ENCODE results near the gene GLS.
"Not testable (repeated sequence)": the region's sequence is repeated elsewhere in the genome, so short reads cannot be mapped to it uniquely, and the experiment has no call there.

The GLS gene

DNA sequence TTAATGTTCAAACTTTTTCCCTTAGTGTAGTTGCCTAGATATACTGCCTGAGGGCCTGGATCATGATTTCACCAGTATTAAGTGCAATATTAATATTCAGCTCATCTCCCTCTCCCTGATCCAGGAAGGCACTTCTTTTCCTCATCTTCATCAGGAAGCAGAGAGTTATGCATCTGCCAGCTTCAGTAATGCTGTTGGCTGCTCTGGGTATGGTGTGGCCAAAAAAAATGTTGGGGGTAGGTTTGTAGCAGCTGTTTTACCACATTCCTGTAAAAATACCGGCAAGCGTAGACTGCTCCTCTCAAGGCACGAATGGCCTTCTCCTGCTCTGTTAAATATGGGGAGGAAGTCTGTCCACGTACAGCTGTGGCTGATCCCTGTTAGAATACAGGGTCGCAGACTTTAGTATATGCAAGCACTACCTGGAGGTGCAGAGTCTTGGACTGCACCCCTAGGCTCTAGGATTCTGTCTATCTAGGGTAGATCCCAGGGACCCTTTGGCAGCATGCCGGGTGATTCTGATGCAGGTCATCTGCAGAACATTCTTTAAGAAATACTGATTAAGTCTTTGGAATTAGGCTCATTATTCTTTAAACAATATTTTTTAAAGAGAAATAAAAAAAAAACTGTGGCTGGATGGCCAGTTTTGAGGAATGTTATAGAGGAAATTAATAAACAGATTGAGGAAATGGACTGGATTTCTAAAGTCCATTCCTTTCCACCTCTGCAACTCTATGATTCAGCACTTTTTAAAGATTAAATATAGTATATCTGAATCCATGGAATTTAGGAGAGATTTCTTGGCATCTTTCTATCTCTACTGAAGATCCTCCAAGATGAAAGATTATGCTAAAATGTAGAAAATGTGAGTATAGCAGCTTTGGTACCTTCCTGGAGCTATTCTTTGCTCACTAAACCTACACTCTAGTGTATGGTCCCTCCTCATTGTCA lies 21.0 kb upstream of the GLS start:
- no peaks in the 10 kb centered on the region for H3K27me3 Mint-ChIP-seq (ENCODE audit: low read depth, poor library complexity)
- peaks cover 14% of the 10 kb centered on the region for H3K9me3 Mint-ChIP-seq
- no peaks in the 10 kb centered on the region for H3K4me1 Mint-ChIP-seq
- no peaks in the 10 kb centered on the region for H3K36me3 Mint-ChIP-seq (ENCODE audit: low read depth)
- TF ChIP-seq, protein P1, sequence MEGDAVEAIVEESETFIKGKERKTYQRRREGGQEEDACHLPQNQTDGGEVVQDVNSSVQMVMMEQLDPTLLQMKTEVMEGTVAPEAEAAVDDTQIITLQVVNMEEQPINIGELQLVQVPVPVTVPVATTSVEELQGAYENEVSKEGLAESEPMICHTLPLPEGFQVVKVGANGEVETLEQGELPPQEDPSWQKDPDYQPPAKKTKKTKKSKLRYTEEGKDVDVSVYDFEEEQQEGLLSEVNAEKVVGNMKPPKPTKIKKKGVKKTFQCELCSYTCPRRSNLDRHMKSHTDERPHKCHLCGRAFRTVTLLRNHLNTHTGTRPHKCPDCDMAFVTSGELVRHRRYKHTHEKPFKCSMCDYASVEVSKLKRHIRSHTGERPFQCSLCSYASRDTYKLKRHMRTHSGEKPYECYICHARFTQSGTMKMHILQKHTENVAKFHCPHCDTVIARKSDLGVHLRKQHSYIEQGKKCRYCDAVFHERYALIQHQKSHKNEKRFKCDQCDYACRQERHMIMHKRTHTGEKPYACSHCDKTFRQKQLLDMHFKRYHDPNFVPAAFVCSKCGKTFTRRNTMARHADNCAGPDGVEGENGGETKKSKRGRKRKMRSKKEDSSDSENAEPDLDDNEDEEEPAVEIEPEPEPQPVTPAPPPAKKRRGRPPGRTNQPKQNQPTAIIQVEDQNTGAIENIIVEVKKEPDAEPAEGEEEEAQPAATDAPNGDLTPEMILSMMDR (IDR thresholded peaks at IDR 0.05): no peak
- H3K4me3 Mint-ChIP-seq: no peak overlapping the region
- H3K27ac Mint-ChIP-seq: no peak overlapping the region
- DNase-seq: no peak

DNA sequence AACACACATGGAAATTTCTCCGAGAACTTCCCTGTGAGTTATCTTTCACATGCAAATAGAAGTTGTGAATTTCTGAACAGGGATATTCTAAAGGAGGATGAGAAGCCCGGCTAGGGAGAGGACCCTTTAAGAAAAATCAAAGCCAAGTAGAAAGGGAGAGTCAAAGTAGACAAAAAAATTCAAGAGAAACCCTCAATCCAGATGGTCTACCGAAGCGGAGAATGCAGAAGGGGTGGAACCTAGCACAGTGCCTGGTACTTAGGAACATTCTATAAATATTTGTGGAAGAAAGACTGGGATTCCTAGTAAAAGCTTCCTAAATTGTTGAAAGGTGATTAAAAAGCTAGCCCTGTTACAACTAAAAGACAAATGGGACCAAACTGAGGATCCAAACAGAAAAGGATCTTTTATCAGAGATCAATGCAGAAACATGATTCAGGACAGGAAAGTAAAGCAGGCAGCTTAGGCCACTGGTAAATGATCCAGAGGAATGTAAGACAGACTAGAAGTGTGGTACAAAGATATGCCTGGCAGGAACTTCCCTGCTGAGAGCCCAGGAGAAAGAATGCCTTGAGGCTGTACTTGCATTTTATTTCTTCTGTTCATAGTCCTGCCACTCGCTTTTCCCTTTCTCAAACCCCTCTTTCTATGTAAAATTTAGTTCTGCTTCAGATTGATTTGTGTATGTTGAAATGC lies 19.5 kb upstream of the GLS start:
- TF ChIP-seq, protein P1 (IDR thresholded peaks at IDR 0.05): no peak
- H3K4me3 Mint-ChIP-seq: no peak overlapping the region
- H3K9me3 Mint-ChIP-seq: peaks cover 14% of the 10 kb centered on the region
- H3K27me3 Mint-ChIP-seq (ENCODE audit: low read depth, poor library complexity): no peaks in the 10 kb centered on the region
- no peaks in the 10 kb centered on the region for H3K36me3 Mint-ChIP-seq (ENCODE audit: low read depth)
- DNase-seq: no peak
- no peak overlapping the region for H3K27ac Mint-ChIP-seq
- no peaks in the 10 kb centered on the region for H3K4me1 Mint-ChIP-seq

DNA sequence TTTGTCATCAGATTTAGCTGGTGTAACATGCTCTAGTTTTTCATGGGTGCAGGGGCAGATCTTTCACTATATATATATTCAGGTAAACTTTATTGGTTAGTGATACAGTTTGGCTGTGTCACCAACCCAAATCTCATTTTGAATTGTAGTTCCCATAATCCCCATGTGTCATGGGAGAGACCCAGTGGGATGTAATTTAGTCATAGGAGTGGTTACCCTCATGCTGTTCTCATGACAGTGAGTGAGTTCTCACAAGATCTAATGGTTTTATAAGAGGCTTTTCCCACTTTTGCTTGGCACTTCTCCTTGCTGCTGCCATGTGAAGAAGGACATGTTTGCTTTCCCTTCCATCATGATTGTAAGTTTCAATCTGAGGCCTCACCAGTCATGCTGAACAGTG lies 18.5 kb upstream of the GLS start:
- not testable (repeated sequence) for H3K27me3 Mint-ChIP-seq (ENCODE audit: low read depth, poor library complexity); DNase-seq; H3K27ac Mint-ChIP-seq; H3K36me3 Mint-ChIP-seq (ENCODE audit: low read depth); H3K4me1 Mint-ChIP-seq; H3K4me3 Mint-ChIP-seq
- peaks cover 17% of the 10 kb centered on the region for H3K9me3 Mint-ChIP-seq

DNA sequence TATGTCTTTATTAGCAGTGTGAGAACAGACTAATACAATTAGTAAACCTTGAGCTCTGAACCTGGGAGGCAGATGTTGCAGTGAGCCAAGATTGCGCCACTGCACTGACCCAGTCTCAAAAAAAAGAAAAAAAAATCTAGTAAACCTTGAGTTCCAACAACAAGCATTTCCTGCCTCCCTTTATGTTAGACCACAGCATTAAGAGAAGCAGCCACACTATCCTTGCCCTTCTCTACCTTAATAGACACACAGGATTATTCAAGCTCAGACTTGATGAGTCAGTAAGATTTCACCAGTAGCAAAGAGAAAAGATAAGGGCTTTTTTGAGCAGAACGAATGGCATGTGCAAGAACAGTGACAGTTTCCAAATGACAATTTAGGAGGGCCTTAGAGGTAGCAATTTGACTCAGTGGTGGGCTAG lies 18.0 kb upstream of the GLS start:
- Mint-ChIP-seq H3K36me3 (ENCODE audit: low read depth) (no peaks in the 10 kb centered on the region), H3K9me3 (peaks cover 20% of the 10 kb centered on the region), H3K4me1 (no peaks in the 10 kb centered on the region), H3K27ac (no peak overlapping the region), H3K4me3 (no peak overlapping the region), H3K27me3 (ENCODE audit: low read depth, poor library complexity) (peaks cover 4% of the 10 kb centered on the region)
- DNase-seq: no peak
- TF ChIP-seq, protein P1 (IDR thresholded peaks at IDR 0.05): no peak

DNA sequence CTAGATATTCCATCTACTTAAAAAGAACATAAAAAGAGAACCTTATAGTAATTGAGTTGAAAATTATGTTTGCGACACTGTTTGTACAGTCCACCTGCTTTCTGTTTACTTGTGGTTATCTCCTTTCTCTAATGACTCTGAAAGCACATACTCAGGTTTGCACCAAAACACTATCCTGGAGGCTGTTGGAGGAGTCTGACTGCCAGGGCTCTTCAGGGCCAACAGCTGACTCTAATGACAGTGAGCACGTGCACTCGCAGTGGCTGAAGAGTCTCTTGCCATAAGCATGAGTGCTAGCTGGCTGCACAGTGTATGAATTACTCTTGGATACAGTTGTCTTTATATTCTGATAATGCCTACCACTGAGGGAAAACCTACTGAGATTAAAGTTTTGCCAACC lies 16.7 kb upstream of the GLS start:
- H3K36me3 Mint-ChIP-seq (ENCODE audit: low read depth): no peaks in the 10 kb centered on the region

DNA sequence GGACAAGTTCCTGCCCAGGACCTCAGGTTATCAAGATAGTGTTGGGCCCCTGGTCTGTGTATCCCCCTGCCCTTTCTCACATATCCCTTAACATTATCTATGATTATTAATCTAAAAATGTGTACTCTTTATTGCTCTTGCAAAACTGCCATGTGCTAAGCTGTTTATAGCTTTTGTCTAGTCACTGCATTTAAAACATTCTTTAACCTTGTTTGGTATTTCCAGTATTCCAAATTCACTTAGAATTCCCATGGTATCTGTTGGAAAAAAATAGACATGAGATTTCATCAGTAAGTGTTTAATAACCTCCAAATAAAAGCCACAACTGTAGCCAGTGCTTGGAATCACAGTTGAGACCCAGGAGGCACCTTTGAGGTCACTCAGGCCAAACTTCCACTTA lies 16.2 kb upstream of the GLS start:
- Mint-ChIP-seq H3K9me3 (peaks cover 33% of the 10 kb centered on the region), H3K36me3 (ENCODE audit: low read depth) (no peaks in the 10 kb centered on the region), H3K4me1 (no peaks in the 10 kb centered on the region), H3K27me3 (ENCODE audit: low read depth, poor library complexity) (peaks cover 6% of the 10 kb centered on the region), H3K27ac (no peak overlapping the region), H3K4me3 (no peak overlapping the region)
- TF ChIP-seq, protein P1 (IDR thresholded peaks at IDR 0.05): no peak
- DNase-seq: no peak

More for the DNA sequence above, 16.7 kb upstream of the GLS start:
- no peak overlapping the region for H3K27ac Mint-ChIP-seq
- TF ChIP-seq, protein P1 (IDR thresholded peaks at IDR 0.05): no peak
- H3K9me3 Mint-ChIP-seq: peaks cover 28% of the 10 kb centered on the region
- H3K4me3 Mint-ChIP-seq: no peak overlapping the region
- H3K27me3 Mint-ChIP-seq (ENCODE audit: low read depth, poor library complexity): peaks cover 4% of the 10 kb centered on the region
- no peaks in the 10 kb centered on the region for H3K4me1 Mint-ChIP-seq
- DNase-seq: no peak

Data from nephron progenitor cell (in vitro differentiated cells).